HG03354 (cell line): ENCODE measurements around the gene HSPH1.

Experiments
- ATAC-seq: cut with Tn5 transposase; IDR thresholded peaks from one replicate; pipeline ENCODE4 v1.9.1; 2021; ENCODE audit warnings: mild to moderate bottlenecking; ENCODE audit not compliant: unreplicated experiment, poor library complexity, severe bottlenecking

The HSPH1 gene

DNA sequence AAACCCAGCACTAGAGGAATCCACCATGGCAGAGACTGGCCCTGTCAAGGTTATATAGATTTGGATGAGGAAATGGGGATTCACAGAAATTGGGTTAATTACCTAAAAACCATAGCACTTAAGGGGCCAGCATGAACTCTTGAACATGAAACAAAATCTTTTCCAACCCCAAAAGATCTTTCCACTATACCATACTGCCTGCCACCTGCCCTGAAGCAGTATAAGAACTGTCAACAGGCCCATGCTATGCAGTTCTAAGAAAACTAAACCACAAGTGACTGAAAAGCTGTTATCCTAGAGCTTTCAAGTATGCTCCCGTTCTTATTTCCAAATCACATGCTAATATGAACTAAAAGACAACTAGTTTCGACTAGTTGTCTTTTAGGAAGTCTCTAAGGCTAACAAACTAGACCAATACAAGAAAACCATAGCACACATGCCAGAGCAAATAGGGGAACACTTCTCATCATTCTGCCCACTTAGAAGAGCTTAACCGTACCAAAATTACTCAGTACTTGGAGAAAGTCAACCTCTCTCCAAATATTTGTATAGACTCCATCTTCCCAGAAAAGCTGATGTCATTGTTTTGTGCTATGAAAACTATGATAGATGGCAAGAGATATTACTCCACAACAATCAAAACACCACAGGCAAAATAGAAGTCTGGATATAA is 27.5 kb downstream of the HSPH1 start:
- ATAC-seq, result no peak

GRCh38 chr13:31133621-31134020 is 28.1 kb downstream of the HSPH1 start:
- no peak for ATAC-seq

DNA sequence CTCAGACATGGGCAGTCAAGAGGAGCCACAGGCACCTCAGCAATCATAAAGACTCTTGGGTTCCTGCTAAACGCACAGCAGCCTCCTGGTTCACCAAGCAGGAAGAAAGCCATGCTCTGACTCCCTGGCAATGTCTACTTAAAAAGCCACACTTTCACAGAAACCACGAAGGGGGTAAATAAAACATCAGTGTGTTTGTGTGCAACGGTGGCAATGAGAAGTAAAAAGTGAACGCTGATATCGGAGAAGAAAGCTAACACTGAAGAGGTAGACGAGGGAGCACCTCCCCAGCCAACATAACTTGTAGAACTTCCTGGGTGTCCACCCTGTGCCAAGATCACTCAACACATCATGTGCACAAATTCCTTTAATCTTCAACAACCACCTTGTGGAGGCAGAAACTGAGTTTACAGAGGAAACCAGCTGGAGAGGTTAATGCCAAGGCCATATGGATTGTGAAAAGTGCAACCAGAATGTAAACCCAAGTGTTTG is 30.2 kb downstream of the HSPH1 start:
- no peak for ATAC-seq

DNA sequence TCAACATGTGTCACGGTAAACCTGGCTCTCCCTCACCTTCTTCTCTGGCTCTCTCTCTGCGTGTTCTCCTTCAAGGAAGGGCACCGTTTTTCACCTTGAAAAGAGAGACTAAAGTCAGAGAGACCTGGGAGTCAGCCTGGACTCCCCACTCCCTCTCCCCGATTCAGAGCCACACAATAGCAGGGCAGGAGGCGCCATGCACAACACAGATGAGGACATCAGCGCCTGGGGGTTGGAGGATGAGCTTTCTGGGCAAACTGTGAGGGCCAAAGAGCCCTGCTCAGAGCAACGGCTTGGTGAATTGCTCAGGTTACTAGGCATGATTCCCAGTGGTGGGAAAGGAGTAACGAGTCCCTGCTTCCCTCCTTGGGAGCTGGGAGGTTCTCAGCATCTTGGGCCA is 32.3 kb downstream of the HSPH1 start:
- no peak for ATAC-seq

DNA sequence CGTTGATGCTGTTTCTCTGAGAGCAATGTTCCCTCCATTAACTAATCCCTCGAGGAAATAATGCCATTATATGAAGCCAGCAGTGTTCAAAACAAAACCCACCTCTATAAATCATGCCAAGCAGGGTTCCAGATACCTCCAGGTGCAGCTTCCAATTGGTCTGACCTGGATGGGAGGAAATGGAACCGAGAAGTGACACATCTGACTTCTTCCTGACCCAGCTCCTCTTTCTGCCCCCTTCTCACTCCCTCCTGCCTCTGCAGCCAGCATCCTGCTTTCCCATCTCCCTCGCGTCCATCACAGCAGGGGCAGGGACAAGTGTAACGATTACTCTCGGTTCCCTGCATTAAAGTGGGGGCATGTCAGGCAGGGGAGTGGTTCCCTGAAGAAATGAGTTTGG is 37.5 kb downstream of the HSPH1 start:
- no peak for ATAC-seq

- ATAC-seq, result no peak
These were observed 39.0 kb downstream of the HSPH1 start for GRCh38 chr13:31122544-31123260.

GRCh38 chr13:31122143-31122542 is 39.6 kb downstream of the HSPH1 start:
- no peak for ATAC-seq

- ATAC-seq, result no peak
These were observed 40.1 kb downstream of the HSPH1 start for GRCh38 chr13:31121379-31122140.

DNA sequence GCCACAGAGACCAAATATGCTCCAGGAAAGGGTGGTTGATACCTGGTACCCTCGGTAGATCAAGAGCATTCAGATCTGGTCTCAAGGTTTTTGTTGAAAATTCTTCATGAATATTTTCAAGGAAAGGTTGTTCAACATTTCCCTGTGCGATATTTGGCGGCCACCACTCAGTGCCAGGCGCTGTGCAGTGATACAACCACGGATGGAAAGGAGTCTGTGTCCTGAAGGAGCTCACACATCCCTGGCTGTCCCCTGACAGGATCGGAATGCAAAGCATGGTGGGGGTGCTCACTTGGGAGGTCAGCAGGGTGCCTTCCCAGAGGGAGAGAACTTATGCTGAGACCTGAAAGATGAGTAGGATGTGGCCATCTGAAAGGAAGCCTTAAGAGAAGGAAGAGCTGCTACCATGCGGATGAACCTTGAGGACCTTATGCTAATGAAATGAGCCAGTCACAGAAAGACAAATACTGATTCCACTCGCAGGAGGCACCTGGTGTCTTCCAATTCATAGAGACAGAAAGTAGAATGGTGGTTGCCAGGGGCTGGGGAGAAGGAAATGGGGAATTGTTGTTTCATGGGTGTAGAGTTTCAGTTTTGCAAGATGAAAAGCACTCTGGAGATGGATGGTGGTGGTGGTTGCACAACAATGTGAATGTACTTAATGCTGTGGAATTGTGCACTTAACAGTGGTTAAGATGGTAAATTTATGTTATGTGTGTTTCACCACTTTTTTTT is 41.6 kb downstream of the HSPH1 start:
- ATAC-seq, result no peak

DNA sequence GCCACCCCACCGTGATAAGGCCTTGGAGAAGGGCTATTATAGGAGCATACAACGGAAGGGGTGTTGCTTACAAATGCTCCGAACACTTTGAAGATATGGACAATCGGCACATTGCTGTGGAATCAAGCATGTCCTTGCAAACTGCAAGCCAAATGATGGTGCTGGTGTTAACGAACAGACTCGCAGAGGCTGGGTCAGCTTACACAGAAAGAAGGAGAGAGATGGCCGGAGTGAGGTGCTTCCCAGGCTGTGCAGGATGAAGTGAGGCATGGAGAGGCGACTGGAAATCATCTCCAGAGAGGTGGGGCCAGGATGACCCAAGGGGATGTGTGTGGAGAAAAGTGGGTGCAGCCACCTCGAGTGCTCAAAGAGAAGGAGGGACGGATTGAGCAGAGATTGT is 42.2 kb downstream of the HSPH1 start:
- ATAC-seq, result no peak

DNA sequence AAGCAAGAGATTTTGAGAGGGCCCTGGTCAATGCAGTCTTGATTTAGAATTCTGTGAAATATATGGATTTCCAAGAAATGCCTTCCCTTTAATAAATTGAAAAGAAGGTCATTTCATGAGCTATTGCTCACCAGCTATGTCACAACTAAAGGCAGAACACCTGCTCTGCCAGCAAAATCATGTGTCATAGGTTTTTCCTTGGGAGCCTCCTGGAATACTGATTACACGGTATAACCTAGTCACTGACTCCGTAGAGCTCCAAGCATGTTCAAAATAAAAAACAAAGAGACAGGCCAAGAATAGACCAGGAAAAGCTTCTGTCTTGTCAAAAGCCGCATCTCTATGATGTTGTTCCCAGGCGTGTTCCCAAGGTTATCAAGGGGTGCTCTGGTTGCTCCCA is 45.5 kb downstream of the HSPH1 start:
- ATAC-seq, result no peak

GRCh38 chr13:31115616-31116015 is 46.1 kb downstream of the HSPH1 start:
- ATAC-seq, result no peak

DNA sequence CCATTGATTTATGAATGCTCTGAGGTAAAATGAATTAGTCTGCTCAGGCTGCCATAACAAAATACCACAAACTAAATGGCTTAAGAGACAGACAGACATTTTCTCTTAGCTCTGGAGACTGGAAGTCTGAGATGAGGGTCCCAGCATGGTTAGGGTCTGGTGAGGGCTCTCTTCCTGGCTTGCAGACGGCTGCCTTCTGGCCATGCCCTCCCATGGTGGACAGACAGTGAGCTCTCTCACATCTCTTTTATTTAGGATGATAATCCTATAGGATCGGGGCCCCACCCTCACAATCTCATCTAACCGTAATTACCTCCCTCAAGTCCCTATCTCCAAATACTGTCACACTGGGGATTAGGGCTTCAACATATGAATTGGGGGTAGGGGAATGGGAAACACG is 47.1 kb downstream of the HSPH1 start:
- ATAC-seq, result no peak

GRCh38 chr13:31111136-31111535 is 50.6 kb downstream of the HSPH1 start:
- ATAC-seq, result no peak

DNA sequence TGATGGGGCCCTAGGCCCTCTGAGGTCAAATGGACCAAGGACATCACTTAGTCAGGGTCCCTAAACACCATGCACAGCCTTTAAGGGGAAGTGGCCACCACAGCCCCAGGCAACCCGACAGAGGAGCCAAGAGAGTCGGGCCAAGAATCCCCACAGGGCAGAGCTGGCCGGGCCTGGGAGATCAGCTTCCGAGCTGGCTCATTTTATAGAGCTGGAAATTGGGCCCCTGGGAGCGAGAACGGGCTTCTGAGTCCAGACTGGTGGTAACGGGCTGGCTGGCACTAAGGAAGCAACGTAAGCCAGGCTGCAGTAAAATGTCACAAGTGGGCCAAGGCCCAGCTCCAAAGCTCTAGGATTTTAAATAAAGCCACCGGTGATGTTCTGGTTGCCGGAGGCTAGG is 51.1 kb downstream of the HSPH1 start:
- ATAC-seq, result no peak

DNA sequence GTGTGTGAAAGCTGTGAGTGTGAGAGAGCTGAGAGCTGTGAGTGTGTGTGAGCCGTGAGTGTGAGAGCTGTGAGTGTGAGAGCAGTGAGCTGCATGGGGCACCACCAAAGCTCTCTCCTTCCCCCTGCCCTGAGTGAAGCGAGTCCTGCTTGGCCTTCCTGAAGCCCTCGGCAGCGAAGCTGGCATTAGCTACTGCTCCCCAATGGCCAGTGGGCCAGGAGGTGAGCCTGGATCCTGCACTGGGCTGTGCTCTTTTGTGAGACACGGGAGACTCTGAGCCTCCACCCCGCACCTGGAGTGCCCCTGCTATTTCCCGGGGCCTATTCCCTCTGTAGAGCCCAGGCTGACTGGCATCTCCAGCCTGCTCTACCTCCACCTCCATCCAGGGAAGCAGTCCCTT is 51.5 kb downstream of the HSPH1 start:
- no peak for ATAC-seq

DNA sequence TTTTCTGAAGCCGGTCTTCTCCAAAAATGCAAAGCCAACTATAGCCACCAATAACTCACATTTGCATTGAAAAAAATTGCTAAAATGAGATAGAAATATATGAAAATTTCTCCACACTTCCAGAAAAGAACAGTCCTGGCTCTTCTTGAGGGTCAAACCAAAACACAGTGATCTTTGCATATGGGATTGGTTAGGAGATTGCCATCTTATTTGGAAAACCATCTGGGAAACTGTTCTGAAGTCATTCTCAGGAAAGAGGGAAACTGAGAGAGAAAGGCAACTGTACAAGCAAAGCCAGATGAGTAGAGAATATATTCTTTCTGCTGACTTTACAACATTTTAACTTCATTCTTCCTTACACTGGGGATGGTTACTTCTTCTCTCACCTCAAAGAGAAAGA is 54.6 kb downstream of the HSPH1 start:
- ATAC-seq, result no peak

DNA sequence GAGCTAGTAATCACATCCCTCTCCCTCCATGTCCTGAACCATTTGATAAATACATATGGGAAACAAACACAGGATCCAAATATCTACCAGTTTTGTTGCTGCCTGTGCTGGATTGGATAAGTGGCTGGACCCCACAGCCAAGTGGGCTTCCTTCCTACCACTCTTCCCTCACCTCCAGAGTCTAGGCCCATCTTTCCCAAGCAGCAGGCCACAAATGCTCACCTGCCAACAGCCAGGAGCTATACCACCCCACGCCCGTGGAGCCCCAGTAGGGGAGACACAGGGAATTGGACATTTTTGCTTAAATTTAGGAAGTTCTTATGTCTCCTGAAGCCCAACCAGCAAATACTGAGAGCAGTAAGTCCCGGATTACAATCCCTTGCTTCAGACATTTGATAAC is 55.8 kb downstream of the HSPH1 start:
- ATAC-seq, result no peak

- no peak for ATAC-seq
These were observed 56.5 kb downstream of the HSPH1 start for GRCh38 chr13:31105020-31105795.
